Measurements from ENCODE around the gene C19orf18. TPM values are rescaled to one million over a fixed set of nuclear protein-coding genes. Genes with fewer than 3 reads are reported as not detected.

The C19orf18 gene
- polyA plus RNA-seq, 2 of the 4 experiments (the other 2 are of a cell fraction): 0.13 TPM; not detected in 1

DNA sequence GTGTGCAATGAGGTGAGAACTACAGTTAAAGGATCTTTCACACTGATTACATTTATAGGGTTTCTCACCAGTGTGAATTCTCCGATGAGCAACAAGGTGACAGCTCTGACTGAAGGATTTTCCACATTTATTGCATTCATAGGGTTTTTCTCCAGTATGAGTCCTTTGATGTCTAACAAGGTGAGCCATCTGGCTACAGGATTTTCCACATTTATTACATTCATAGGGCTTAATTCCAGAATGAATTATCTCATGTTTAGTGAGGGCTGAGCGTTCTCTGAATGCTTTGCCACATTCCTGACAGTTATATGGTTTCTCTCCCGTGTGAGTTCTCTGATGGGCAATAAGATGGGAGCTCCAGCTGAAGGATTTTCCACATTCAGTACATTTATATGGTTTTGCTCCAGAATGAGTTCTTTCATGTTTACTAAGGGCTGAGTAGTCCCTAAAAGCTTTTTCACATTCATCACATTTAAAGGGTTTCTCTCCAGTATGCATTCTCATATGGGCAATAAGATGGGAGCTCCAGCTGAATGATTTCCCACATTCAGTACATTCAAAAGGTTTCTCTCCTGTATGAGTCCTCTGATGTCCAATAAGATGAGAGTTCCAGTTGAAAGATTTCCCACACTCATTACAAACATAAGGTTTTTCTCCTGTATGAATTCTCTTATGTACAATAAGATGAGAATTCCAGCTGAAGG is 4.4 kb upstream of the C19orf18 start:
- Histone ChIP-seq H3K27ac (no peak overlapping the region), H3K4me2 (no peak overlapping the region), H3K4me3 (no peak overlapping the region), H3K4me1 (no peaks in the 10 kb centered on the region), H3K9me3 (peaks cover 98% of the 10 kb centered on the region)
- no peak for FAIRE-seq
- TF ChIP-seq KDM1A (IDR thresholded peaks at IDR 0.05; ENCODE audit: low read depth) (peak; percentile 14; the same call in 1 of the 2 replicates), GATA3 (IDR thresholded peaks at IDR 0.05; ENCODE audit: borderline replicate concordance) (peak; percentile 72; the same call in 1 of the 2 replicates), HOXB13 (CRISPR knock-in tag; IDR thresholded peaks at IDR 0.05; ENCODE audit: low read depth) (no peak)
- DNase-seq (ENCODE audit: low read depth in 1 of 2, low spot score in 1 of 2): no peak
- ATAC-seq: no peak
- ChIA-PET CTCF (no interaction called here), POLR2A (no interaction called here)
- WGBS (ENCODE audit: missing lambda C conversion rate): 56% methylated on average over 3 of the region's 3 CpGs

DNA sequence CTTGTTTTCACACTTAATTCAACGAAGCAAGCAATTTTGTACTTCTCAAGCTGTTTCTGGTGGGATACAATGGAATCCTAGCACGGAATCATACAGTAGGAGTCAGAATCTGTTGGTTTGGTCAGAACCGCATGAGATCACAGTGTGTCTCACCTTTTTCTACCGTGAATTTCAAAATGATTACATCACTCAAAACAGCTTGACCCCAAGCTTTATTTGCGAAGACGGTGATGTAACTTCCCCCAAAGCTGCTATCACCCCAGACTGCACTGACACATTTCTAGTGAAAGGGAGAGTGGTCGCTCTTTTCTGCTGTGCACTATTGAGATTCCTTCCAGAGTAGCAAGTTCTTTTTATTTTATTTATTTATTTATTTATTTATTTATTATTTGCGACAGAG is 9.6 kb downstream of the C19orf18 start:
- TF ChIP-seq FOXS1 (CRISPR knock-in tag; IDR thresholded peaks at IDR 0.05) (no peak), CHD4 (IDR thresholded peaks at IDR 0.05; ENCODE audit: borderline replicate concordance) (no peak), ZC3H11A (IDR thresholded peaks at IDR 0.05) (peak; percentile 8; the same call in 1 of the 2 replicates), RCOR1 (IDR thresholded peaks at IDR 0.05; ENCODE audit: low read depth, low read length) (no peak), ZNF302 (CRISPR knock-in tag; IDR thresholded peaks at IDR 0.05) (no peak)
- Histone ChIP-seq H3K4me3 (no peak overlapping the region), H3K4me2 (no peak overlapping the region), H3K4me1 (no peaks in the 10 kb centered on the region), H3K9me3 (peaks cover 76% of the 10 kb centered on the region), H3K27ac (no peak overlapping the region)
- FAIRE-seq (no peak), DNase-seq (ENCODE audit: low read depth in 1 of 2, low spot score in 1 of 2) (no peak), ATAC-seq (no peak)
- ChIA-PET CTCF (interaction anchor here (0.6 kb wide), 1 partner anchor 127 kb away, joined by 4 read pairs; no protein-coding TSS in a partner anchor), POLR2A (no interaction called here)
- WGBS (ENCODE audit: missing lambda C conversion rate): 54% methylated on average over 8 of the region's 8 CpGs

DNA sequence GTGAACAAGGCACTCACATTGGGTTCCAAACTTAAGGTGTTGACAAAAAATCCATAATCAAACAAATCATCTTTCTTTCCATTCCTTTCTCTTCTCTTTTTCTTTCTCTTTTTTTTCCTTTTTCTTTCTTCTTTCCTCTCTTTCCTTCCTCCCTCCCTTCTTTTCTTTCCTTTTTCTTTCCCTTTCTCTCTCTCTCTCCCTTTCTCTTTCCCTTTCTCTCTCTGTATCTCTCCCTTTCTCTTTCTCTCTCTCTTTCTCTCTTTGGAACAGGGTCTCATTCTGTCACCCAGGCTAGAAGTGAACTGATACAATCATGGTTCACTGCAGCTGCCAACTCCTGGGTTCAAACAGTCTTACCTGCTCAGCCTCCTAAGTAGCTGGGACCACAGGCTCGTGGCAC is 12.5 kb downstream of the C19orf18 start:
- ChIA-PET POLR2A (no interaction called here), CTCF (interaction anchor here (0.6 to 0.9 kb wide), 3 partner anchors 17 to 451 kb away, joined by 3 to 4 read pairs (median 3); partner anchors contain the start of gene ZNF211)
- Histone ChIP-seq H3K4me2 (no peak overlapping the region), H3K9me3 (peaks cover 78% of the 10 kb centered on the region), H3K4me1 (no peaks in the 10 kb centered on the region), H3K27ac (no peak overlapping the region), H3K4me3 (no peak overlapping the region)
- FAIRE-seq: no peak
- DNase-seq (ENCODE audit: low read depth in 1 of 2, low spot score in 1 of 2): no peak
- no peak for ATAC-seq
- no peak for TF ChIP-seq ZFP36 (IDR thresholded peaks at IDR 0.05; ENCODE audit: borderline replicate concordance, partially characterized antibody)
- WGBS (ENCODE audit: missing lambda C conversion rate): 0% methylated on average over 1 of the region's 1 CpG

GRCh38 chr19:57954996-57955395 is 19.3 kb downstream of the C19orf18 start:
- no peak for TF ChIP-seq HOXB5 (CRISPR knock-in tag; IDR thresholded peaks at IDR 0.05)
- no peak for TF ChIP-seq KDM5A (IDR thresholded peaks at IDR 0.05)
- TF ChIP-seq, protein P1, sequence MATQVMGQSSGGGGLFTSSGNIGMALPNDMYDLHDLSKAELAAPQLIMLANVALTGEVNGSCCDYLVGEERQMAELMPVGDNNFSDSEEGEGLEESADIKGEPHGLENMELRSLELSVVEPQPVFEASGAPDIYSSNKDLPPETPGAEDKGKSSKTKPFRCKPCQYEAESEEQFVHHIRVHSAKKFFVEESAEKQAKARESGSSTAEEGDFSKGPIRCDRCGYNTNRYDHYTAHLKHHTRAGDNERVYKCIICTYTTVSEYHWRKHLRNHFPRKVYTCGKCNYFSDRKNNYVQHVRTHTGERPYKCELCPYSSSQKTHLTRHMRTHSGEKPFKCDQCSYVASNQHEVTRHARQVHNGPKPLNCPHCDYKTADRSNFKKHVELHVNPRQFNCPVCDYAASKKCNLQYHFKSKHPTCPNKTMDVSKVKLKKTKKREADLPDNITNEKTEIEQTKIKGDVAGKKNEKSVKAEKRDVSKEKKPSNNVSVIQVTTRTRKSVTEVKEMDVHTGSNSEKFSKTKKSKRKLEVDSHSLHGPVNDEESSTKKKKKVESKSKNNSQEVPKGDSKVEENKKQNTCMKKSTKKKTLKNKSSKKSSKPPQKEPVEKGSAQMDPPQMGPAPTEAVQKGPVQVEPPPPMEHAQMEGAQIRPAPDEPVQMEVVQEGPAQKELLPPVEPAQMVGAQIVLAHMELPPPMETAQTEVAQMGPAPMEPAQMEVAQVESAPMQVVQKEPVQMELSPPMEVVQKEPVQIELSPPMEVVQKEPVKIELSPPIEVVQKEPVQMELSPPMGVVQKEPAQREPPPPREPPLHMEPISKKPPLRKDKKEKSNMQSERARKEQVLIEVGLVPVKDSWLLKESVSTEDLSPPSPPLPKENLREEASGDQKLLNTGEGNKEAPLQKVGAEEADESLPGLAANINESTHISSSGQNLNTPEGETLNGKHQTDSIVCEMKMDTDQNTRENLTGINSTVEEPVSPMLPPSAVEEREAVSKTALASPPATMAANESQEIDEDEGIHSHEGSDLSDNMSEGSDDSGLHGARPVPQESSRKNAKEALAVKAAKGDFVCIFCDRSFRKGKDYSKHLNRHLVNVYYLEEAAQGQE (IDR thresholded peaks at IDR 0.05): no peak
- TF ChIP-seq EHMT2 (IDR thresholded peaks at IDR 0.05; ENCODE audit: low read depth): no peak
- TF ChIP-seq HOXA7 (CRISPR knock-in tag; IDR thresholded peaks at IDR 0.05): no peak
- TF ChIP-seq HEYL (CRISPR knock-in tag; IDR thresholded peaks at IDR 0.05): no peak
- no peak for TF ChIP-seq MYC (IDR thresholded peaks at IDR 0.05; ENCODE audit: borderline replicate concordance, low read length)
- TF ChIP-seq ZSCAN20 (CRISPR knock-in tag; IDR thresholded peaks at IDR 0.05): no peak
- no peak for TF ChIP-seq CBX2 (IDR thresholded peaks at IDR 0.05; ENCODE audit: borderline replicate concordance, low read depth)
- TF ChIP-seq ZC3H11A (IDR thresholded peaks at IDR 0.05): no peak
- no peak for TF ChIP-seq NR3C1 (IDR thresholded peaks at IDR 0.05)
- TF ChIP-seq, protein P2, sequence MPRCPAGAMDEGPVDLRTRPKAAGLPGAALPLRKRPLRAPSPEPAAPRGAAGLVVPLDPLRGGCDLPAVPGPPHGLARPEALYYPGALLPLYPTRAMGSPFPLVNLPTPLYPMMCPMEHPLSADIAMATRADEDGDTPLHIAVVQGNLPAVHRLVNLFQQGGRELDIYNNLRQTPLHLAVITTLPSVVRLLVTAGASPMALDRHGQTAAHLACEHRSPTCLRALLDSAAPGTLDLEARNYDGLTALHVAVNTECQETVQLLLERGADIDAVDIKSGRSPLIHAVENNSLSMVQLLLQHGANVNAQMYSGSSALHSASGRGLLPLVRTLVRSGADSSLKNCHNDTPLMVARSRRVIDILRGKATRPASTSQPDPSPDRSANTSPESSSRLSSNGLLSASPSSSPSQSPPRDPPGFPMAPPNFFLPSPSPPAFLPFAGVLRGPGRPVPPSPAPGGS (IDR thresholded peaks at IDR 0.05): no peak
- CTCF ChIA-PET: no interaction called here

More at GRCh38 chr19:57954996-57955395, 19.3 kb downstream of the C19orf18 start:
- no peaks in the 10 kb centered on the region for H3K4me1 ChIP-seq
- POLR2A ChIA-PET: no interaction called here
- peaks cover 89% of the 10 kb centered on the region for H3K9me3 ChIP-seq
- no peak overlapping the region for H3K4me3 ChIP-seq
- ATAC-seq (no peak), DNase-seq (ENCODE audit: low read depth in 1 of 2, low spot score in 1 of 2) (no peak), FAIRE-seq (no peak)
- no peak overlapping the region for H3K27ac ChIP-seq
- 15% methylated on average over 4 of the region's 4 CpGs for WGBS (ENCODE audit: missing lambda C conversion rate)
- H3K4me2 ChIP-seq: no peak overlapping the region

All from A549 (cell line).